CD14-positive monocyte (primary cell): ENCODE data around the gene ADAMTS7. TPM values are rescaled to one million over a fixed set of nuclear protein-coding genes. Genes with fewer than 3 reads are reported as not detected.
"Not testable (repeated sequence)": the region's sequence is repeated elsewhere in the genome, so short reads cannot be mapped to it uniquely, and the experiment has no call there.

Source experiments
- DNase-seq, 3 donors: peaks; one replicate each; pipeline ENCODE4 v3.0.0-alpha.2; 2011 to 2022
- H2AFZ ChIP-seq: 2 replicates; pipeline ENCODE4 v1.6.0; 2012; ENCODE audit warnings: mild to moderate bottlenecking, low read depth, low read length, inconsistent platforms; ENCODE audit not compliant: insufficient read depth, poor library complexity, severe bottlenecking
- H3K27ac ChIP-seq, 2 donors: 1 replicate in 1 of 2; 2 replicates in 1 of 2; pipeline ENCODE4 v1.5.1; 2012 to 2013; ENCODE audit warnings: low read length in 2 of 2, control low read depth in 1 of 2, inconsistent platforms in 1 of 2, low read depth in 1 of 2, mild to moderate bottlenecking in 1 of 2
- H3K27me3 ChIP-seq, 2 donors: one replicate each; pipeline versions ENCODE4 v1.6.0 to v1.6.1; 2011 to 2013; ENCODE audit warnings: low read length in 2 of 2; ENCODE audit not compliant: control insufficient read depth in 2 of 2, insufficient read depth in 2 of 2
- H3K36me3 ChIP-seq, 2 donors: replicated peaks in 1 of 2; 1 replicate in 1 of 2; 2 replicates in 1 of 2; pipeline versions ENCODE4 v1.5.1 to v1.6.1; 2012 to 2013; ENCODE audit warnings: low read length in 2 of 2, control low read depth in 1 of 2, inconsistent platforms in 1 of 2, mild to moderate bottlenecking in 1 of 2; ENCODE audit not compliant: insufficient read depth in 2 of 2, control insufficient read depth in 1 of 2
- H3K4me1 ChIP-seq, 2 donors: 1 replicate in 1 of 2; 2 replicates in 1 of 2; pipeline versions ENCODE4 v1.5.1 to v1.6.1; 2012 to 2013; ENCODE audit warnings: low read length in 2 of 2, control low read depth in 1 of 2, inconsistent platforms in 1 of 2, mild to moderate bottlenecking in 1 of 2, moderate library complexity in 1 of 2; ENCODE audit not compliant: insufficient read depth in 2 of 2, control insufficient read depth in 1 of 2
- H3K4me2 ChIP-seq: replicated peaks from 2 replicates; pipeline ENCODE3; 2012; ENCODE audit warnings: low read length, moderate library complexity, mild to moderate bottlenecking; ENCODE audit not compliant: poor library complexity, severe bottlenecking; ENCODE audit errors: extremely low read depth
- H3K4me3 ChIP-seq, 3 experiments: fragments of 200-600 bp in 1 of 3; sonication (generic) in 1 of 3; replicated peaks in 1 of 3; 1 replicate in 2 of 3; 2 replicates in 1 of 3; pipeline ENCODE4 v1.5.1; 2011 to 2013; ENCODE audit warnings: low read length in 3 of 3, mild to moderate bottlenecking in 3 of 3, control low read depth in 2 of 3, low read depth in 2 of 3, inconsistent platforms in 1 of 3, moderate library complexity in 1 of 3
- H3K79me2 ChIP-seq: 2 replicates; pipeline ENCODE4 v1.6.0; 2012; ENCODE audit warnings: mild to moderate bottlenecking, control low read depth, inconsistent platforms, low read length, moderate library complexity; ENCODE audit not compliant: insufficient read depth
- H3K9ac ChIP-seq: 2 replicates; pipeline ENCODE4 v1.6.0; 2017; ENCODE audit warnings: low read length, mild to moderate bottlenecking; ENCODE audit not compliant: insufficient read depth, poor library complexity, severe bottlenecking
- H3K9me3 ChIP-seq, 2 donors: replicated peaks in 1 of 2; 1 replicate in 1 of 2; 2 replicates in 1 of 2; pipeline versions ENCODE4 v1.5.1 to v1.6.1; 2012 to 2013; ENCODE audit warnings: low read length in 2 of 2, control low read depth in 1 of 2; ENCODE audit not compliant: control insufficient read depth in 1 of 2, insufficient read depth in 1 of 2
- H4K20me1 ChIP-seq: 2 replicates; pipeline ENCODE4 v1.6.0; 2012; ENCODE audit warnings: mild to moderate bottlenecking, low read length, control low read depth, moderate library complexity; ENCODE audit not compliant: insufficient read depth
- H3K27ac Mint-ChIP-seq, 7 donors: one replicate each; pipeline ENCODE4 v1.8.0; 2020; ENCODE audit warnings: mild to moderate bottlenecking in 7 of 7, mixed read lengths in 7 of 7, moderate library complexity in 6 of 7, inconsistent platforms in 2 of 7
- H3K27me3 Mint-ChIP-seq, 3 donors: one replicate each; pipeline ENCODE4 v1.8.0; 2021 to 2022; ENCODE audit warnings: low read depth in 3 of 3, mild to moderate bottlenecking in 3 of 3, mixed read lengths in 3 of 3, moderate library complexity in 3 of 3, inconsistent platforms in 1 of 3
- H3K36me3 Mint-ChIP-seq, 2 donors: one replicate each; pipeline ENCODE4 v1.8.0; 2020; ENCODE audit warnings: mixed read lengths in 2 of 2, inconsistent platforms in 1 of 2, mild to moderate bottlenecking in 1 of 2
- H3K4me1 Mint-ChIP-seq: one replicate; pipeline ENCODE4 v1.8.0; 2020; ENCODE audit warnings: mild to moderate bottlenecking, mixed read lengths
- H3K4me3 Mint-ChIP-seq, 2 donors: one replicate each; pipeline ENCODE4 v1.8.0; 2020; ENCODE audit warnings: mild to moderate bottlenecking in 2 of 2, mixed read lengths in 2 of 2, moderate library complexity in 1 of 2
- H3K9me3 Mint-ChIP-seq, 7 donors: one replicate each; pipeline ENCODE4 v1.8.0; 2020 to 2022; ENCODE audit warnings: mixed read lengths in 7 of 7, mild to moderate bottlenecking in 6 of 7, moderate library complexity in 6 of 7, inconsistent platforms in 2 of 7
- CTCF ChIP-seq: fragments of 200-600 bp; IDR thresholded peaks from one replicate; pipeline ENCODE4 v1.8.0; 2022; ENCODE audit warnings: antibody characterized with exemption, mild to moderate bottlenecking
- WGBS: methylation state at CpG from one replicate; pipeline ENCODE4 v1.1.5; 2013; ENCODE audit warnings: missing lambda C conversion rate; ENCODE audit not compliant: insufficient coverage; 5-methylcytosine and 5-hydroxymethylcytosine counted together
- intact Hi-C, 2 donors: fragments of 100-400 bp; cut with micrococcal nuclease; formaldehyde crosslinking; loops; one replicate each; pipeline versions ENCODE4 v1.15.0 to v1.15.1; 2023
- polyA plus RNA-seq, 3 donors: library from polyadenylated mRNA; depleted of rRNA in 1 of 3; unstranded in 2 of 3; stranded (reverse) in 1 of 3; fragments of 300-500 nt in 2 of 3; fragments of >200 nt in 1 of 3; fragmentation: Illumina TruSeq in 2 of 3; gene quantifications; 1 replicate in 2 of 3; 2 replicates in 1 of 3; pipeline ENCODE4 v1.2.3, GENCODE V29; 2012 to 2021

The ADAMTS7 gene
- polyA plus RNA-seq, 3 donors: not detected

DNA sequence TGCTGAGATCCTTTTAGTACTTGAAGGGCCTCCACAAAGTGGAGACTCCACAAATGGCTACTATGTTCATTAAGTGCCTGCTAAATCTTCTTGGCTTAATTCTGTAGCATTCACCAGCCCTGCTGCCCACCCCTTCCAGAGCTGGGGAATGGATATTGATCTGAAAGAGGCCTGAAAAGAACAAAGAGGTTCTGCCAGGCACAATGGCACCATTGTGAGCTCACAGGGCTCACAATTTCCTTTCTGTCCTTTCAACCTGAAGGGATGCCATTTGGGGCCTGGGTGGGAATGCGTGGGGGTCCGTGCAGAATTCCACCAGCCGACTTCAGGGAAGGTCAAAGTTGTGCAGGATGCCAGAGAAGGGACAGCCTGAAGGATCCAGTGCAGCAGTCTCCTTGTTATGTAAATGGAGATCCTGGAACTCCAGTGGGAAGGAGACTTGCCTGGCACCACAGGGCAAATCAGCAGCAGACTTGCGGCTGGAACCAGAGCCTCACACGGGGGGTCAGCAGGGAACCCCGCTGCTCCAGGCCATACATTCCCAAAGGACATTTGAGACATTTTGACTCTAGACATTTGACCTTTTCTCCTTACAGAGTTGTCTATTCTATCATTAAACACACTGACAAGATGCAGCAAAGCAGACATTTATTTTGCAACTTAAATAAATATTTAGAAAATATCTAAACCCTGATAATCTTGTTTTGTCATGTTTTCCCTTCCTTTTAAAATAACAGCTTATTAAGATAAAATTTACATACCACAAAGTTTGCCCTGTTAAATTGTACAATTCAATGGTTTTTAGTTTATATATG, 39.9 kb upstream of the ADAMTS7 start:
- Histone ChIP-seq H3K4me2 (no peak overlapping the region), H3K36me3 (no peaks in the 10 kb centered on the region), H3K4me3 (no peak overlapping the region), H3K9ac (no peak overlapping the region), H2AFZ (no peak overlapping the region), H3K79me2 (no peaks in the 10 kb centered on the region), H3K9me3 (no peaks in the 10 kb centered on the region), H3K27ac (no peak overlapping the region), H3K4me1 (no peaks in the 10 kb centered on the region), H3K27me3 (no peaks in the 10 kb centered on the region), H4K20me1 (no peaks in the 10 kb centered on the region)
- DNase-seq: no peak
- Mint-ChIP-seq H3K4me3 (no peak overlapping the region), H3K36me3 (no peaks in the 10 kb centered on the region), H3K27ac (no peak overlapping the region), H3K4me1 (no peaks in the 10 kb centered on the region), H3K9me3 (peaks cover 0 to 3% (median 0%) of the 10 kb centered on the region in 7 donors), H3K27me3 (peaks cover 0 to 9% (median 0%) of the 10 kb centered on the region in 3 donors)
- no peak for TF ChIP-seq CTCF
- intact Hi-C loops: no loop called here
- WGBS: 81% methylated on average over 6 of the region's 6 CpGs

- no peak overlapping the region for H3K27ac ChIP-seq
- H3K4me1 Mint-ChIP-seq: no peaks in the 10 kb centered on the region
- no peak overlapping the region for H3K4me2 ChIP-seq
Measured at GRCh38 chr15:78850352-78850751, 39.1 kb upstream of the ADAMTS7 start.

GRCh38 chr15:78847387-78847906, 36.2 kb upstream of the ADAMTS7 start:
- H4K20me1 ChIP-seq, H3K27me3 Mint-ChIP-seq, DNase-seq, H3K4me2 ChIP-seq, H3K27me3 ChIP-seq, H3K4me1 ChIP-seq, H3K36me3 ChIP-seq, H3K4me1 Mint-ChIP-seq, H2AFZ ChIP-seq, H3K9ac ChIP-seq, H3K4me3 Mint-ChIP-seq, H3K27ac ChIP-seq, H3K9me3 ChIP-seq, H3K9me3 Mint-ChIP-seq, H3K27ac Mint-ChIP-seq, intact Hi-C loops, H3K36me3 Mint-ChIP-seq, H3K79me2 ChIP-seq, H3K4me3 ChIP-seq: not testable (repeated sequence)
- 78% methylated on average over 12 of the region's 15 CpGs for WGBS

More at GRCh38 chr15:78850352-78850751, 39.1 kb upstream of the ADAMTS7 start:
- no peak for TF ChIP-seq CTCF
- H3K9me3 Mint-ChIP-seq: peaks cover 0 to 3% (median 0%) of the 10 kb centered on the region in 7 donors
- Histone ChIP-seq H3K4me1 (no peaks in the 10 kb centered on the region), H3K9me3 (no peaks in the 10 kb centered on the region), H3K79me2 (no peaks in the 10 kb centered on the region), H2AFZ (no peak overlapping the region), H3K27me3 (no peaks in the 10 kb centered on the region), H4K20me1 (no peaks in the 10 kb centered on the region), H3K4me3 (no peak overlapping the region), H3K9ac (no peak overlapping the region), H3K36me3 (no peaks in the 10 kb centered on the region)
- H3K27ac Mint-ChIP-seq: no peak overlapping the region
- no peak overlapping the region for H3K4me3 Mint-ChIP-seq
- no peak for DNase-seq
- no peaks in the 10 kb centered on the region for H3K36me3 Mint-ChIP-seq
- no CpG with 5 or more reads among the region's 2 CpGs for WGBS
- peaks cover 0 to 9% (median 1%) of the 10 kb centered on the region in 3 donors for H3K27me3 Mint-ChIP-seq
- intact Hi-C loops: no loop called here
